K562 (cell line): Measurements from ENCODE around the gene ZNF260. TPM values are rescaled to one million over a fixed set of nuclear protein-coding genes. Genes with fewer than 3 reads are reported as not detected.

Experiments used
- ARHGAP35 ChIP-seq: fragments of 450-650 bp; IDR thresholded peaks from 2 replicates; pipeline ENCODE4 v1.6.1; 2018; ENCODE audit not compliant: partially characterized antibody
- ATF4 ChIP-seq: fragments of 450-650 bp; formaldehyde crosslinking; IDR thresholded peaks from 2 replicates; pipeline ENCODE4 v1.4.0; 2022; ENCODE audit warnings: mild to moderate bottlenecking, moderate library complexity
- CEBPB ChIP-seq: fragments of 450-650 bp; IDR thresholded peaks from 2 replicates; pipeline ENCODE4 v1.6.1; 2016; ENCODE audit warnings: missing genetic modification characterization, missing compliant biosample characterization
- MGA ChIP-seq: fragments of 450-650 bp; IDR thresholded peaks from 2 replicates; pipeline ENCODE4 v1.6.1; 2016; ENCODE audit warnings: mild to moderate bottlenecking, moderate library complexity
- MNT ChIP-seq, 2 experiments: fragments of 450-650 bp; conservative IDR thresholded peaks; 2 replicates each; pipeline ENCODE4 v1.6.1; 2017; ENCODE audit warnings: mild to moderate bottlenecking in 2 of 2, moderate library complexity in 2 of 2
- MTA1 ChIP-seq: fragments of 450-650 bp; IDR thresholded peaks from 2 replicates; pipeline ENCODE4 v1.6.1; 2017; ENCODE audit warnings: borderline replicate concordance
- RNF2 ChIP-seq: sonication (generic); IDR thresholded peaks from 2 replicates; pipeline ENCODE4 v1.6.1; 2016
- SAFB ChIP-seq: fragments of 200-400 bp; formaldehyde crosslinking; IDR thresholded peaks from 2 replicates; pipeline ENCODE4 v1.6.1; 2017; ENCODE audit warnings: low read depth, low read length, borderline replicate concordance
- U2AF2 ChIP-seq: fragments of 200-400 bp; formaldehyde crosslinking; optimal IDR thresholded peaks from 2 replicates; pipeline ENCODE3; 2017; ENCODE audit warnings: low read depth, mild to moderate bottlenecking, low read length
- polyA plus RNA-seq, 8 experiments: library from polyadenylated mRNA; depleted of rRNA in 4 of 8; stranded (reverse) in 5 of 8; unstranded in 3 of 8; fragments of >200 nt; fragmentation: Nextera tagmentation in 2 of 8; fragmentation: Illumina TruSeq in 1 of 8; extraction: Ambion mirVana in 2 of 8; extraction: Trizol in 1 of 8; gene quantifications; 2 replicates each; pipeline versions ENCODE4 v1.2.1 to v1.2.3, GENCODE V29; 2011 to 2014; ENCODE audit warnings: inconsistent platforms in 1 of 8, missing spikeins in 1 of 8
- total RNA-seq, 7 experiments: library from RNA; depleted of rRNA in 6 of 7; stranded (reverse); fragments of >200 nt in 6 of 7; fragmentation: Illumina TruSeq in 2 of 7; extraction: Trizol in 2 of 7; gene quantifications; 2 replicates each; pipeline versions ENCODE4 v1.2.1 to v1.2.3, GENCODE V29; 2011 to 2021; ENCODE audit warnings: low replicate concordance in 1 of 7

Gene ZNF260
- total and polyA plus RNA-seq, 9 of the 15 experiments (the other 6 are each of a cell fraction or from before 2014, with no cell fraction given), result 2.6 to 16.6 (median 5.8) TPM

- peak; percentile 98 for TF ChIP-seq MGA
- TF ChIP-seq RNF2, result peak; percentile 16; the same call in 1 of the 2 replicates
- peak; percentile 66 for TF ChIP-seq CEBPB
- TF ChIP-seq U2AF2, result no peak
- TF ChIP-seq MTA1, result no peak; the same call in 1 of the 2 replicates
- TF ChIP-seq ARHGAP35, result peak; percentile 67
- peak; percentile 83 to 90 for TF ChIP-seq MNT (conservative IDR thresholded peaks at IDR 0.05)
- TF ChIP-seq SAFB, result no peak
- peak; percentile 95 for TF ChIP-seq ATF4 (CRISPR knock-in tag)
Observed at GRCh38 chr19:36489118-36489919, 38.8 kb downstream of the ZNF260 start, which contains the start of gene ZNF566 (continued).
